ENCODE measurements around the gene UQCR10.
A peak's percentile ranks its signal among the peaks of the same experiment; 100 is the strongest.

UQCR10 gene

DNA sequence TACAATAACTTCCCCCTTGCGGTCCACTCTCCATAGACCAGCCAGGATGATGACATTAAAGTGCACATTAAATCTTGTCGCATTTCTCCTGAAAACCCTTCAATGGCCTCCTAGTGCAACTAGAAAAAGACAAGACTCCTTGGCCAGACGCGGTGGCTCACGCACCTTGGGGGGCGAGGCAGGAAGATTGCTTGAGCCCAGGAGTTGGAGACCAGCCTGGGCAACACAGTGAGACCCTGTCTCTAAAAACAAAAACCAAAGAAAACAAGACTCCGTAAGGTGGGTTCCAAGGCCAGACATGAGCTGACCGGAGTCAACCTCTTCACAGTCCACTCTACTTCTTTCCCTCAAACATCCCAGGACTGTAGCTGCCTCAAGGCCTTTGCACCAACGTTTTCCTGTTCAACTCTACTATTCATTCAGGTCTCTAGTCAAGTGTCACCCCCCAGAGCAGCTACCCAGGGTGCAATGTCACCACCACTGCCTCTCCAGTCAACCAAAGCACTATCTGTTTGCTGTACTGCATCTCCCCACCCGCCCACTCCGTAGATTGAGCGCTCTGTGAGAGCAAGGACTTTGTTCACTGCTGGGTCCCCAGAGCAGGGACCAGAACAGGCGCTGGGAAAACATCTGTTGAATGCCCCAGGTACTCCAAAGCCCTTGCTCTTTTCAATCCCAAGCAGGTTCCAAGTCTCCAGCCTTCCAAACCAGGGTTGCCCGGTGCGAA lies 1.1 kb upstream of the UQCR10 start:
- no peak for DNase-seq (ENCODE audit: low read depth)

DNA sequence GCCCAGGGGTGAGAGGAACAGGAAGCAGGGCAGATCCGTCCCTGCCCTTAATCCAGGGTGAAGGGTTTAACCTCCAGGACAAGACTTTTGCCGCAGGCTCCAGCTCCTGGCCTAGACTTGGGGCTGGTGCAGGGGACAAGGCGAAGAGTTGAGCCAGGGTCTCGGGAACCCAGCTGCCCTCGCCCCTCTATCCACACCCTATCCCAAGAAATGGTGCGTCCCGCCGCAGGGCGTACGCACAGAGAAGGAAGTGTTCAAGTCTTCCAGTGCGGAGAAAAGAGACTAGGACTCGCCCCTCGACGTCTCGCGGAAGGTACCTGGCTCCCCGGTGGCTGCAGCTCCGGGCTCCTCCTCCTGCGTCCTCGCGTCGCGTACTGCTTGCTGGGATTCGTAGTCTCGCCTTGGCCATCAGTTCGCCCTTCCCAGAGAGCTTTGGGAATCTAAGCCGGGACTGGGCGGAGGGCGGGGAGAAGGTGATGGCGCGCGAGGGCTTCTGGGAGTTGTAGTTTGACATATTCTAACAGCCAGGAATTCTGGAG lies 468 bp upstream of the UQCR10 start, which contains the start of gene ZMAT5:
ZMAT5 (minus strand) TSS at position 376 of the 539 bp plus-strand sequence. CDS start 18,463 bp downstream, outside the sequence.
- DNase-seq (ENCODE audit: low read depth) = peak; percentile 76

DNA sequence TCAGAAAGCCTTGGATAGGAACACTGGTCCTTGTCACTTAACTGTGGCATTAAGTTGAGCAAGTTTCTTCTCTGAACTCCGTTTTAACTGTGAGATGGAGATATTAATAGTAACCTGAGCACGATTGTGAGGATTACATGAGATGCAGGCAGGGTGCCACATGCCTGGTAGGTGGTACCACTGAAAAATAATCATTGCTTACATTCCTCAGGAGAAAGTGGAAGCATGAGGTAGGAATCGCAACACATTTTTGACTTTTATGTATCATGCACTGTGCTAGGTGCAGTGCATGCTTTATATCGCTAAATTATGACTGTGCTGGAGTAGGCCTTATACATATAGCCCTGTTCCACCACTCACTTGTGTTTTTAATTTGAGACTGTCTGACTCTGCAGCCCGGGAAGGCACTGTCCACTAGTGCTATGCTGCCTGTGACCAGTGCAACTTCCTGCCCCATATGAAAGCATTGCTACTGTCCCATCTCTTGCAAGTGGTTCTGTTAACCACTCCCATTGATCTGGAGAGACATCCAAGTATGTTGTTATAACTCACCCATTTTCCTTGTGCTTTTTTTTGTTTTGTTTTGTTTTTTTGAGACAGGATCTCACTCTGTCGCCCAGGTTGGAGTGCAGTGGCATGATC lies 1.0 kb downstream of the UQCR10 start:
- DNase-seq (ENCODE audit: low read depth) = no peak

DNA sequence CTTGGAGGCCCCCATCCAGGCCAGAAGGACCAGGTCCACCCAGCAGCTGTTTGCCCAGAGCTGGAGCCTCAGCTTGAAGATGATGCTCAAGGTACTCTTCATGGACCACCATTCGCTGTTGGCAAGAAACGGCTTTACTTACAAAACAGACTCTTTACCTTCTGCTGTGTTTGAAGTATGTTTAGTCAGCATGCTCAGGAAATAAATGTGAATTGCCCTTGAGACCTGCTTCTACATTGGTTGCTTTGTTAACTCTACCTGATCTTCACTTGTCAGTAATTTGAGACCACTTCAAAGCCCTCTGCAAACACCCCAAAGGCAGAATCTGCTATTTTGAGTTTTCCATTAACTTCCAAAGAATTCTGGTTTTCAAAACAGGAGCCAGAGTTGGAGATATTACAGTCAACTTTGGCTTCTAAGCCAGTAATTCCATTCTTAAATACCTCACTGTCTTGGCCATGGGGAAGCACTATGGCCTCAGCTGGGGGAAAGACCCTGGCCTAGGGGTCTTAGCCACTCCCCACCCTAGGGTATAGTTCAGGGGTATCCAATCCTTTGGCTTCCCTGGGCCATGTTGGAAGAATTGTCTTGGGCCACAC lies 2.7 kb downstream of the UQCR10 start:
- DNase-seq (ENCODE audit: low read depth) = no peak

DNA sequence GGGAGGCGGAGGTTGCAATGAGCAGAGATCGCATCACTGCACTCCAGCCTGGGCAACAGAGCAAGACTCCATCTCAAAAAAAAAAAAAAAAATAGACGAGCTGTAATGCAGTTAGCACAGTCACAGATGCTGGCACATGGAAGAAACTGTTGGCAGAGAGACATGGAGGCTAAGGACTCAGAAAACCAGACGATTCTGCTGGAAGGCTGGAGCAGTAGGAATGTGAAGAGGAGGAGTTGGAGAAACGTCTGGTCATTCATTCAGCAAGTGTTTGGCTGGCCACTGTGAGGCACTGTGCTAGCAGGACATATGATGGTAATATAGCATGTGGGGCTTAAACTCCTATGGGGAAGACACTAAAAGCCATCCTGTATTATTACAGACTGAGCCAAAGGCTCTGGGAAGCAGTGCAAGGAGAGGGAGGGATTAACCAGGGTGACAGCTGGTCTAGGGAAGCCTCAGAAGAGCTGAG lies 5.0 kb downstream of the UQCR10 start:
- no peak for DNase-seq (ENCODE audit: low read depth)

DNA sequence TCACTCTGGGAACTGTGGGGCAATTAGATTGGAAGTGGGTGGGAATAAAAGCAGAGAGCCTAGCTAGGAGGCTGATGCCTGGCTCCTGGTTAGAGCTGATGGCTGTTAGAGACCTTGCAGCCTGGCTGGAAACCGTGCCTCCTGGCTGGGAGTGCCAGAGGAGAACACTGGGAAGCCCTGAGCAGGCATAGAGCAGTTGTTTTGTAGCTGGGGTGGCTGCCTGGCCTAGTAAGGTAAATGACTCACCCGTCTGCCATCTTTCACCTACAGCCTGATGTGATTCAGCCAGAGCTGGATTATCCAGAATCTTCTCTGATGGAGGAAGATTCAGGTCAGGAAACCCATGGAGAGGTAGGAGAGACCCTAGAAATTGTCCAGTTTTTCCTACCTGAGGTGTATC lies 6.1 kb downstream of the UQCR10 start:
- no peak for DNase-seq (ENCODE audit: low read depth)

DNA sequence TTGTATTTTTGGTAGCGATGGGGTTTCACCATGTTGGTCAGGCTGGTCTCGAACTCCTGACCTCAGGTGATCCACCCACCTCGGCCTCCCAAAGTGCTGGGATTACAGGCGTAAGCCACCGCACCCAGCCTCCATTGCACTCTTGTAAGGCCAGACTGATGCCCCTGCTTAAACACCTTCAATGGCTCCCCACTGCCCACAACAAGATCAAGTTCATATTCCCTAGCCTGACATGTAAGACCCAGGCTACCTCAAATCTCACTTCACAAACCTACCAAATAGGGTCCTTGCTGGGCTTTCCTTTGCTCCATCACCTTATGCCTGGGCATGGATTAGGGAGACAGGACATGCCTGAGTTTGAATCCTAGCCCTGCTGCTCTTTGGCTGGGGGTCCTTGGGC lies 13.1 kb downstream of the UQCR10 start:
- no peak for DNase-seq (ENCODE audit: low read depth)

DNA sequence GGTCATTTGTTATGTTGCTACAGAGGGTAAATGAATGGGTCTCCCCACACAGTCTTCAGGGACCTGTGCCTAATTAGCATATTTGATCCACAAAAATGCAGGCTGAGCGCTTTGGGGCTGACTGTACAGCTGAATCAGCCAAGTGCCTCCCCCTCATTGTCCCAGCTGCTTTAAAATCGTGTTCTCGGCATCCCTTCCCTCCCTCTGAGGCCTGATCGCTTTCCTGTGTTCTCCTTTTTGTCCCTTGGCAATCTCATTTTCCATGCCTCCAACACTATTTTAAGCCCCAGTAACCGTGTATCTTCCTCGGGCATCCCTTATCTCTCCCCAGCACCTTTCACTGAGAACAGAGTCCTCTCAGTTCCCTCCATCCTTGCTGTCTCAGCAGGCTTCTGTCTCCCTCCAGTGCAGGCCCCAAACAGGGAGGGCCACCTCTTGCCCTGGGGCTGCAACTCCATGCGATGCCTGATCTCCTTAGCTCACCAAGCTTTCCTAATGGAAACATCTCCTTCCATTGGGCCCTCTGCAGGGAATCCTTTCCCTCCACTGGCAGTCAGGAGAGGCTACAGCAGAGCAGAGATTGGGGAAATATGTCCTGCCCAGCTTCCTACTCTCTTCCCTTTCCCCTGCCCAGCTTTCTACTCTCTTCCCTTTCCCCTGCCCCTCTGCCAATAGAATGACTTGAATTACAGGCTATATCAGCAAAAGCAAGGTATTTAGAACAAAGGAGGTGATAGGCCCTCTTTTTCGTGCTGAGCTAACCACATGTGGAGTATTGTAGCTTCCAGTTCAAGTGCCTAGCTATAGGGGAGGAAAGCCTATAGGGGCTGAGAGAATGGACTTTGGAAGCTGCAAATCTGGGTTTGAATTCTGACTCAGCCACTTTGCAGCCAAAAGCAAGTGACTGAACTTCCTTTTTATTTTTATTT lies 13.8 kb downstream of the UQCR10 start:
- no peak for DNase-seq (ENCODE audit: low read depth)

DNA sequence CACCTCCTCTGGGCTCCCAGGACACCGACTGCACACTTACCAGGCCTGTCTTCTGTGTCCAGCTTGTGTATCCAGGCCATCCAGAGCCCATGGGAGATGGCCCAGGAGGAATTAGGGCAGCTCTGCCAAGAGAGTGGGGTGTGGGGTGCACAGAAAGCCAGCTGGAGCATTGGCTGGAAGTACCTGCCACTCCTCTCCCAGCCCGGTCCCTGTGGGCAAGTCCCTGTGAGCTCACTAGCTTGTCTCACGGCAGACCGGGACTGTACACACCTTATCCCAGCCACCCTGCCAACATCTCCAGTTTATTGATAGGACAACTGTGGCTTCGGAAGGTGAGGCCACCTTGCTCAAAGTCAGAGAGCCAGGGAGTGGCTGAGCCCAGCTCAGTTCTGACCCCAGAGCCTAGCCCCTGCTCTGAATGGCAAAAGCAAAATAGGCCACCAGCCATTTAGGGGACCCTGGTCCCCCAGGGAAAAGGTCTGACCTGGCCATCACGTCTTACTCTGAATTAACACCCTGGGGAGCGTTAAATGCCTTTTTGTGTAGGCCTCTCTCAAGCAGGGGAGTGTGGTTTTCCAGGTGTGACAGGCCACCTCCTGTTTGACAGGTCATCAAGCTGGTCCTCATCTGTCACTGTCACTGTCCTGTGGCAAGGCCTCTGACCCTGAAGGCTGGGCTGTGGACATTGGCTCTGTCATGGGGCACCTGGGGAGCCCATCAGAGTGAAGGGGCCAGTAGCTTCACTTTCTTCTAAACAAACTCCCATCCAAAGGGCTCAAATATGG lies 15.1 kb downstream of the UQCR10 start:
- DNase-seq (ENCODE audit: low read depth) = no peak

DNA sequence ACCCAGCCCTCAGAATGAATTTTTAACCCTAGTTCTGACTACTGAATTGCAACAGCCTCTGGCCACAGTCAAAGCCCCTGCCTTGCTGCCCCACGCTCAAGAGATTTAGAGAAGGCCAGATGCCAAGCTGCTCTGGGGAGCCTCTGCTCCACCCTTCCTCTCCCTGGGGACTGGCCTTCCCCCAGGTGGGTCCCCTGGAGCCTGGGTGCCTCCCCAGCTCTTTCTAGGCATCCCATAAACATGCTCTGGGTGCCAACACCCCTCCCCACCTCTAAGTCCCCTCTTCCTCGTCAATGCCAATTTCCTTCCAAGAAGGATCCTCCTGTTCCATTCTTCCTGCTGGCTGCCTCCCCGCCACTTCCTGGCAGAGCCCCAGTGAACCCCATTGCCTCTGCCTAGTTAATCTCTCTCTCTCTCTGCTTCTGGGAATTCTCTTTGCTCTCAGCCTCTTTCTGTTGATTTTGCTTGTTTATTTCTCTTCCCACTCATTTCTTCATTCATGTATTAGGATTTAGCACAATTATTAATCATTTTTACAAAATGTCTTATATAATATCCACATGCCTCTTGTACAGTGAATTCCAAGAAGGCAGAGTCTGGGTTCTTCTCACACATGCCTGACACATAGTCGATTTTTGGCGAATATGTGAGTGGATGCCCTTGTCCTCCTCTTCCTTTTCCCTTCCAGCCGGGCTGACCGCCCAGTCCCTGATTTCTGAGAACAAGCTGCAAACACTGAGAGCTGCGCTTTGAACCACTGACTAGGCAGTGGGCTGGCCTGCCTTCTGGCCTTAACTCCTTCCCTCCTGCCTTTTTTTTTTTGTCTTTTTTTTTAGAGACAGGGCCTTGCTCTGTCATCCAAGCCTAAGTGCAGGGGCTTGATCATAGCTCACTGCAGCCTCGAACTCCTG lies 17.5 kb downstream of the UQCR10 start:
- DNase-seq (ENCODE audit: low read depth) = no peak

DNA sequence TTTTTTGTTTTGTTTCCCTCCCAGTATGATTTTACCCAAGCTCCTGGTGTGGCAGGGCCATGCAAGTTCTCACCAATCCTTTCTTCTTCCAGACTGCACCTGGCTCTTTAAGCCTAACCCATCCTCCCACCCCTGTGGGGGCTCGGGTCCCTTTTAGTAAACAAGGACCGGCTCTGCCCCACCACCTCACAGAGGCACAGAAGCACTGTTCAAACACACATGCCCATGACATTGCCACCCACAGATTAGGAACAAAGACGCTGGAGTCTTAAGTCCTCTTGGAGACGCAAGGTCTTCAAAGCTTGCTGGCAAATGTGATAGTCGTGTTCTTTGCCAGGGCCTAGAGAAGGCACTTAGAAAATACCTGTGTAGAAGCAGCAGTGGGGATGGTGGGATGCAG lies 18.9 kb downstream of the UQCR10 start:
- DNase-seq (ENCODE audit: low read depth) = no peak

DNA sequence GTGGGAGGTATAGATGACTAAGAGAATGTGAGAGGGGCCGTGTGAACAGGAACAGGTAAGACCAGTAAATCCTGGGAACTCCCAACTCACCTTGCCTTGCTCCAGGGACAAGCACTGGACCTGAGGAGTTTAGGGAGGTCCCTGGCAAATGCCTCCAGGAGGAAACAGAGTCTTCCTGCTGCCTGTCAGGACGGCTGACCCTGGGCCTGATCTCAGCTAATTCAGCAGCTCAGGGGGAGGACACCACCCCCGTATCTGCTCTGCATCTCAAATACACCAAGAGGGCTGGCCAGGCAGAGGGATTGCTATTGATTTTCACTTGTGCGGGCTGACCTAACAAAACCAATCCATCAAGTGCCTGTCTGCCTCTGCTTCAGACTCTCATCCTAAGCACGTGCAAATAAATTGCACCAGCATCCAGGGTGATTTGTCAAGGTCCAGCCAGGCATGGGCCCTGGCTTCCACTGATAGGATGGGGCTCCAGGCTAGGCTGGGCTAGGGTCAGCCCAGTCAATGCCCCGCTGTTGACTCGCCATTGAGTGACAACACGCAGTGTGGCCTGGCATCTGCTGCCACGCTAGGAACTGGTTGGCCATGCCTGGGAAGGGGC lies 20.3 kb downstream of the UQCR10 start:
- DNase-seq (ENCODE audit: low read depth) = no peak

DNA sequence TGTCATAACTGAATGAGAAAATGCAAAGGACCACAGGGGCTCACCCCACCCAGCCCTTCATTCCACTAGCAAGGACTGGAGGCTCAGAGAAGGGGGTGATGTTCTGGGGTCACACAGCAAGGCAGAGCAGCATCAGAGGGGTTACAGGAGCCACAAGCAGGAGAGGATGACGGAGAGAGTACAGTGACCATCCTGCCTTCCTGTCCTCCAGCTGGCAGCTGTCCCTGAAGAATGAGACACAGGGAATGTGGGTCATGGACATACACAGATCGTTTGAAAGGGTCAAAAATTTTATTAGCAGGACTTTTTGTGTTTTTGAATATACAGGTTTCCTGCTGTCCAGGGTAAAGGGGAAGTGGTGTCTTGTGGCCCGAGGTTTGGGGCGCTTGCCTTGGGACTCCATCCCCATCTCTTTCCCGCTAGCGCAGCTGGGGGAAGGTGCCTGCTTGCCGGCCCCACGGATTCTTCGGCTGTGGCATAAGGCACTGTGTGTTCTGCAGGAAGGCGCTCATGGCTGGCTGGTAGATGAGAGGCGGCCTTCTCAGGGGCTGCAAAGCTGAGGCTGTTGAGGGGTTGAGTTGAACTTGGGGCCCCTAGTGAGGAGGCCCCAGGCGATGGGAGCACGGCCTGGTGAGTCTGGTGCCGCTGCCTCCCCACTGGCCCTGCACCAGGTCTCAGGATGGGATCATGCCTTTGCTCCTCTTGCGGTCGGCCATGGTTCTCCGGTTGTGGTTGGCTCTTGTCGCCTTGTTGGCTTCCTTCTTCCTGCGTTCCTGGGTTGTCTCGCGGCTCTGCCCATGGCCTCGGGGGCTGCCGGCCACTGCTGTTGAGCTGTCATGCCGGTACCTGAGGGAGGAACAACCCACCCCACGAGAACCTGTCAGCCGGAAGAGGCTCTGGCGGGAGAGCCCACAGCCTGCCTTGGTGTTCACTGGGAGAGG lies 21.4 kb downstream of the UQCR10 start:
- no peak for DNase-seq (ENCODE audit: low read depth)

DNA sequence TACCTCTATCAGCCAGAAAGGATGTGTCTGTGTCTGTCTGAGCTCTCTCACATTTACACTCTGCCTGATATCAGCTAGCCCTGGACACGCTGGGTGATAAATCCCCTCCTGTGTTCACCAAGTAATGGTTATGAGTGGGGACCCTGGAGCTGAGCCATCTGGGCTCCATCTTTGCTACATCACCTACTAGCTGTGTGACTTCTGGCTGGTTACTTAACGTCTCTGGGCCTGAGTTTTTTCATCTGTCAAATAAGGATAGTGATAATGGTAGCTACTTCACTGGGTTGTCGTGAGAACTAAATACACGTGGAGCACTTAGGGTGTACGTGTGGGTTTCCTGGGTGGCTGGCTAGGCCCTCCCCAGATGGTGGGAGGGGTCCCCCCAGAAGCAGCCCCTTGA lies 22.9 kb downstream of the UQCR10 start:
- no peak for DNase-seq (ENCODE audit: low read depth)

DNA sequence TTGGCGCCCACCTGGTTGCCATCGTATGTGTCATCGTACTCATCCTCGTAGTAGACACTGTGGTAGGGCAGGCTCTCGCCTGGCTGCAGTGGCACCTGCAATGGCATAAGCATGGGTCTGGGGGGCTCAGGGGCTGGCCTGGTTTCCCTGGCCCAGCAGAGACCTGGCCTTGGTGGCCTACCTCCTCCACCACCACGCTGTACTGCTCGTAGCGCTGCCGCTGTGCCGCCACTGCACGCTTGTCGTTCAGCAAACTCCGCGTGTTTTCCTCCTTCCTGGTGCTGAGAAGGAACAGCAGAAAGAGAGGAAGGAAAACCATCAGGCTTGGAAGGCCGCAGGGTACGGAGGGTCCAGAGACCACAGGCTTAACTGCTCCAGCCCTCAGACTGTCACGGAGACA lies 26.2 kb downstream of the UQCR10 start:
- no peak for DNase-seq (ENCODE audit: low read depth)

DNA sequence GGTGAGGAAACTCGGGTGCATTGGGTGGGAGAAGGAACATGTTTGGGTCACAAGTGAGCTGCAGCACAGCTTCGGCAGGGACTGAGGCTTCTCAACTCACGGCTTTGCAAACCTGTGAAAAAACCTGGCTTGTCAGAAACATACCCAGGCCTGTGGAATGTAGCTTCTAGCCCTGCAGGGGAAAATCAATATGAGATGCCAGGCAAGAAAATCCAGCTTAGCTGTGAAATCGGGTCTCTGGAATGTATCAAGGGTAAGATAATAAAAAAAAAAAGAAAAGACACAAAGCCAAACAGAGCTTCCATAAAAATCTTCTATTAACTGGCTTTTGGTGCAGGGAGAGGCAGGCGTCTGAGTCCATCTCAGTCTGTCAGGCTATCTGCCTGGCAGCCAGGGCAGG lies 28.5 kb downstream of the UQCR10 start:
- DNase-seq (ENCODE audit: low read depth) = no peak

DNA sequence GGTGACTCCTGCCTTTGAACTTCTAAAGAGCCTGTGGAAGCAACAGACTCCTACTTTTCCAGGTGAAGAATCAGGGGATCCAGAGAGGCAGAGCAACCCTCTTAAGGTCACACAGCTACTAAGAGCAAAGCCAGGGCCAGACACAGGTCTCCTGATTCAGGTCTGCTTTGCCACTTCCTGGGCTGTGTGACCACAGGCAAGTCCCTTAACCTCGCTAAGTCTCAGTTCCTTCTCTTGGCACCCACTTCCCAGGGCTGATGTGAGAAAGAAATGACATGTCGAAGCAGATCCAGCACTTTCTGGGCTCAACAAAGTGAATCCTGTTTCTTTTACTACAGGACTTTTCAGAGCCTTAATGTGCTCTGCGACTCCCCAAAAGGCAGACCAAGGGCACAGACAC lies 30.2 kb downstream of the UQCR10 start:
- no peak for DNase-seq (ENCODE audit: low read depth)

DNA sequence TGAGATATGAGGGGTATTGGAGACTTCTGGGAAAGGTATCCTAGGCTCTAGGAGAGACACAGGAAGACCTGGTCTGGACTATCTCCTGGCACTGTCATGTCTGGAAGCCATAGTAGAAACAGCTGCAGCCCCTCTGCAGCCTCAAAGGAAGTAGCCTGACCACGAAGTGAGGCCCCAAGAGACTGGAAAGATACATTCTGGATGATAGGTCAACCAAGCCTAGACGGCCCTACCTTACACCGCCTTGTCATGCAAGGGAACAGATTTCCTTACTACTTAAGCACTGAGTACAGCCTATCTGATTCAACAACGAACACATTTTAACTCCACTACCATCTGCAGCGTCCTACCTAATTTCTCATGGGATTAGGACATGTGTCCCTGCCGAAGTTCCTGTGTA lies 31.1 kb downstream of the UQCR10 start:
- DNase-seq (ENCODE audit: low read depth) = no peak
